ENCODE measurements around the gene CD58.
"Not testable (repeated sequence)": the region's sequence is repeated elsewhere in the genome, so short reads cannot be mapped to it uniquely, and the experiment has no call there.

Gene CD58

DNA sequence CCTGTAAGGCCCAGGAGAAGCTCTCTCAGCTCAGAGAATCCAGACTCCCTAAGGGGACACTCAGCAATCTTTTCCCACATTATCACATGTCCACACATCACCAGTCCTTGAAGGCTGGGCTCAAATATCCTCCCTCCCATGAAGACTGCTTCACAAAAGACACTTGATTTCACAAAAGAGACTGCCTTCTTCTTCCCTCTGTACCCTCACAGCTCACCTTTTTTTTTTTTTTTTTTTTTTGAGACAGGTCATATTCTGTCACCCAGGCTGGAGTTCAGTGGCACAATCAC is 1.5 kb downstream of the CD58 start:
- DNase-seq, result no peak

DNA sequence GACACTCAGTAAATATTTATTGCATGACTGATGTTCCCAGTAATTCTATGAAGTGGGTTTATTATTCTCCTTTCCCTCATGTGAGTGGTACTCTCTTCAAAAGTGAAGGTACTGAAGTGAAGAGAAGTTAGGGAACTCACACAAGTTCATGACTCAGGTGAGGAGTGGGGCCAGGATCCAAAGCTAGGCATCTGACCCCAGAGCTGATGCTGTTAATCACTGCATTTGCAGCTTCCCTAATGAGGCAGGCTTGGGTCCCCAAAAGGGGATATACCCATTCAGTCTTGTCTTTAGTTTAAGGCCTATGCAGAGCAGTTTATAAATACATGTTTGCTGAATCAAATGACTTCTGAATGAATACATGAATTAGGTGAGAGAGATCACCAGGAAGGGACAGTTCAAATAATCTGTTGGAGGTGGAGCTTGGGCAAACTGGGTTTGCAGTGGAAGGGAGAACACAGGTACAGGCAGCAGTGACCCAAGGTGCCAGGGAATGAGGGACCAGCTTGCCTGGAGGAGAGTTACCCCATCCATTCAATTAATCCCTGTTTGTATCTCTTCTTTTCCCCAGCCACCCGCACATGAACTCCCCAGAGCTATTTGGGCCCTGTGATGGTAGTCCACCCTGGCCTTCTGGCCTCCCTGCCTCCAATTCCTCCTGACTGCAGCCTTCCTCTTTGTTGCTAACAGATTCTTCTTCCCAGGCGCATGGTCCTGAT is 2.0 kb downstream of the CD58 start:
- no peak for DNase-seq

DNA sequence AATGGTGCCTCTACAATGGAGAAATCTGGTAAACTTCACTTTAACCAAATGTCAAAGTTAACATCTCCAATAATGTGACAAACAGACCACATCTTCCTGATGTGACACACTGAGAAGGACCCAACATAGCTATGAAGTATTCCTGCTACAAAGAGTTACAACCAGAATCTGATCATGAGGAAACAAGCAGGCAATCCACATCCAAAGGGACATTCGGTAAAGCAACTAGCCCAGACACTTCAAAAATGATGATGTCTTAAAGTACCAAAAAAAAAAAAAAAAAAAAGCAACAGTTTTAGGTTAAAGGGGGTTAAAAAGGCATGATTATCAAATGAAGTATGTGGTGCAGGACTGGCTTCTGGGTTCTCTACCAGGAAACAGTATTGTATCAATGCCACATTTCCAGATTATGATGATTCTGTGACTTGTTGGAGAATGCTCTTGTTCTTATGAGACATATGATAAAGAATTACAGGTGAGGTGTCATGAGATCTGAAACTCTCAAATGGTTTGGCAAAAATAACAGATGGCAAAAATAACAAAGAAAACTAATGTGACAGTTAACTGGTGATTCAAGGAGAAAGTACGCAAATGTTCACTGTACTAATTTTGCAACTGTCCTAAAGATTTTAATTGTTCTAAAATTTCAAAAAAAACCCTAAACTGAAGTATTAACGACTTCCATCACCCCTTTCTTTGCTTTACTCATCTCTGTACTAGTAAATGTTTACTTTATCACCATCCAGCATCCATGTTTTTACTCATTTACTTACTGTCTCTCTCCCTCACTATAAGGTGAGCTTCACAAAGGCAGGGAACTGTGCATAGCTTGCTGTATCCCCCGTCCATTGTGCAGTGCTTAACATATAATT is 2.8 kb downstream of the CD58 start:
- no peak for DNase-seq

DNA sequence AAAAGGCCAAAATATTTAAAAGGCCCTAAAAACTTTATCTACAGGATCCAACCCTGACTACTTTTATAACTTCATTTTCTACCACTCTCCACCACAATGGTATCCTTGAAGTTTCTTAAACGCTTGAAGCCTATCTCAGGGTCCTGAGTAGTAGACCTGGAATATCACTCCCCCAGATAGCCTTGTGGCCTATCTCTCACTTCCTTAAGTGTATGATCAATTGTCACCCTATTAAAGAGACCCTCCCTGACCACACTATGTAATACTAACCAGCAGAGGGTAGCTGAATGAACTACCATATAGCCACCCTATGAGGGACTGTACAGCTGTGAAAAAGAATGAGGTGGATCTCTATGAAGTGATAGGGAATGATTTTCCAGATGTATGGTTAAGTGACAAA is 5.6 kb downstream of the CD58 start:
- no peak for DNase-seq

DNA sequence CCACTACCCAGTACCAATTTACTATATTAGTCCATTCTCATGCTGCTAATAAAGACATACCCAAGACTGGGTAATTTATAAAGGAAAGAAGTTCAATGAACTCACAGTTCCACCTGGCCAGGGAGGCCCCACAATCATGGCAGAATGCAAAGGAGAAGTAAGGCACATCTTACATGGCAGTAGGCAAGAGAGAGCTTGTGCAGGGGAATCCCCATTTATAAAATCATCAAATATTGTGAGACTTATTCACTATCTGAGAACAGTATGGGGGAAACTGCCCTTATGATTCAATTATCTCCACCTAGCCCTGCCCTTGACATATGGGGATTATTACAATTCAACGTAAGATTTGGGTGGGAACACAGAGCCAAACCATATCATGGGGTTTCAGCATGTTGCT is 6.4 kb downstream of the CD58 start:
- no peak for DNase-seq

DNA sequence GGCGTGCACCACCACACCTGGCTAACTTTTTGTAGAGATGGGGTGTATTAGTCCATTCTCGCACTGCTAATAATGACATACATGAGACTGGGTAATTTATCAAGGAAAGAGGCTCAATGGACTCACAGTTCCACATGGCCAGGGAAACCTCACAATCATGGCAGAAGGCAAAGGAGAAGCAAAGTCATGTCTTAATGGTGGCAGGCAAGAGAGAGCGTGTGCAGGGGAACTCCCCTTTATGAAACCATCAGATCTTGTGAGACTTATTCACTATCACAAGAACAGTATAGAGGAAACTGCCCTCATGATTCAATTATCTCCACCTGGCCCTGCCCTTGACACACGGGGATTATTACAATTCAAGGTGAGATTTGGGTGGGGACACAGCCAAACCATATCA is 8.4 kb downstream of the CD58 start:
- DNase-seq, result not testable (repeated sequence)

DNA sequence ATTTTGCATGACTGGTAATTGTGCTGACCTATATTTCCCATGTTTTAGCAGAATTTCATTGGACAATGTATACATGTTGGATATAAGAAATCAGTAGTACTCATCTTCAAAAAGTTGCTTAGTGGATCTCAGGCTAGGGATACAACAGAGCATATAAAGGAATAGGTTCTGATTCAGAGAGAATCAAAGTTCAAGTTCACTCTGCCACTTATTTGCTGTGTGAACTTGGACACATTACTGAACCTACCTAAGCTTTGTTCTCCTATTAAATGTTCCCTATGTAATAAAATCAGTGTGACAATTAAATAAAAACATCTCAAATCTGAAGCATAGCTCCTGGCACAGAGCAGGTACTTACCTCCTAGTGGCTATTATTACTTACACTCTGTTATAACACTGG is 9.3 kb downstream of the CD58 start:
- DNase-seq, result no peak

DNA sequence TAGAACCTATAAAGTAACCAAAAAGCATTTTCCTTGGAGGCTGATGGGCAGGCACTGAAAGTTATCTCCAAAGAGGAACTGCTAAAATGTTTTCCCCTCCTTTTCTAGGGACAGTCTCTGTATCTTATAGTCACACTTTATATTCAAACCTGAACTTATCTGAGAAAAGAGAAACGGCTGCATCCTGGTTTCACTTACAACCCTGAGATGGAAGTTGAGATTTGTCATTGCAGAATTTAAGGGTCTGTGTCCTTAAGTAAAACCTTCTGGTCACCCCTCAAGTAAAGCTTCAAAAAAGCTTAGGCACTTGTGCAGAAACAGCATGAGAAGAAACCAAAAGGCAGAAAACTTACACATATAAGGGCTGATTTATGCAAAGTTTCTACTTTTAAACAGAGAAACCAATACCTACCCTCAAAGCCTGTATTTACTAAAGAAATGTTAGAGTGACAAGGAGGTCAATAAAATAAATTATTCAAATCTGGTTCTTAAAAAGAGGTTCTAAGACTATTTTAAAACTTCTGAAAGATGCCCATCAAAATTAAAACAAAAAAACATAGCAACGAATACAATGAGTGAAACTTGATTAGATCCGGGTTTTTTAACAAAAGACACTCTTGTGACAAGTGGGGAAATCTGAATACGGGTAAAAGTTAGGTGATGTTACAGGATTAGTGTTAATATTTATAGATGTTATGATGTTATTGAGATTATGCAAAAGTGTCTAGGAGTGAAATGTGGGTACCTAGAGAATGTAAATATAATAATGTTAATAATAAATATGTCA is 9.9 kb downstream of the CD58 start:
- no peak for DNase-seq

DNA sequence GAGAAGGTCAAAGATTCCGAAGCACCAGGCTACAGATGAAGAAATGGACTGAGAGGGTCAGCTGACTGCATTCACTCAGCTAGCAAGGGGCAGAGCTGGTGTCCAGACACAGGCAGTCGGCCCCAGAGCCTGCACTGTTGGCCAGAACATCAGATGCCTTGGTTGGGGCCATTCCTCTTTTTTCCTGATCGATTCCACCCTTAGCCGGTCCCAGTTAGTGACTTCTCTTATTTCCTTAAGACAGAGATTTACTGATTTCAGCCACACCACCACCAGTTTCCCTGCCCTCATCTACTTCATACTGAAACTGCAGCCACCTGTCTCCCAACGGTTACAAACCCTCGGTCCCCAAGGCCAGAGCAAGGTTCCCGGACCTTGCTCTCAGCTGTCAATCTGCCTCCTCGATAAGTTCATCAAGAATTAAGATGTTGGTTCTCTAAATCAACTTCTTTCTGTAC is 11.5 kb downstream of the CD58 start:
- no peak for DNase-seq

DNA sequence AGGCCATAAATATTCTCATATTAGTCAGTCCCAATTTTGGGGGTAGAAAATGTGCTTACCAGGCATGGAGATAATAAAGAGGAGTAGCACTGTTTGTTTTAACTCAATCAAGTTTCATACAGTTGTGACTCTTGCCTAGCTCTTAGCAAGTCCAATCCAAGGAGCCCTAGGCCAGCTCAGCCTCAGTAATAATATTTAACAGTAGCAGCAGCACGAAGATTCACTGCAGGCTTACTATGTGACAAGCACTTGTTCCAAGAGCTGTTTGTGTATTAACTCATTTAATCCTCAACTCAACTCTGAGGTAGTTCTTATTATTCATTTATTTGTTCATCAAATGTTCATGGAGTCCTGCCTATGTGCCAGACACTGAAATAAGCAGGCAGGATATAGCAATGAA is 12.3 kb downstream of the CD58 start:
- no peak for DNase-seq

DNA sequence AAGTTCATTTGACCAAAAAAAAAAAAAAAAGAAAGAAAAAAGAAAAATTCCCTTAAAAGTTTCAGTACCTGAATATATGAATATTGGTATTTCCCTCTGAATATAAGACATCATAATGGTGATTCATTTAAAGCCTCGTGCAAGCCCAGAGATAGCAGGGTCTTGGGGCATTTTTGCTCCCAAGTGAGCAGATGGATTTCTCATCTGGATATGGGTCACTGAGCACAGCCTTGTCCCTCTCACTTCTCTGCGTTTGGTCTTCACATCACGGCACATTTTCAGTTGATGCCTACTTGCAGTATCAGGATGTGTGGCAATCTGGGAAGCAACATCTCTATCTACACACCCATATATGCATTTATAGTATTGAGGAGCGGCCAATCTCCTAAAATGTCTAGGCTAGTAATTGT is 12.7 kb downstream of the CD58 start:
- DNase-seq, result no peak

DNA sequence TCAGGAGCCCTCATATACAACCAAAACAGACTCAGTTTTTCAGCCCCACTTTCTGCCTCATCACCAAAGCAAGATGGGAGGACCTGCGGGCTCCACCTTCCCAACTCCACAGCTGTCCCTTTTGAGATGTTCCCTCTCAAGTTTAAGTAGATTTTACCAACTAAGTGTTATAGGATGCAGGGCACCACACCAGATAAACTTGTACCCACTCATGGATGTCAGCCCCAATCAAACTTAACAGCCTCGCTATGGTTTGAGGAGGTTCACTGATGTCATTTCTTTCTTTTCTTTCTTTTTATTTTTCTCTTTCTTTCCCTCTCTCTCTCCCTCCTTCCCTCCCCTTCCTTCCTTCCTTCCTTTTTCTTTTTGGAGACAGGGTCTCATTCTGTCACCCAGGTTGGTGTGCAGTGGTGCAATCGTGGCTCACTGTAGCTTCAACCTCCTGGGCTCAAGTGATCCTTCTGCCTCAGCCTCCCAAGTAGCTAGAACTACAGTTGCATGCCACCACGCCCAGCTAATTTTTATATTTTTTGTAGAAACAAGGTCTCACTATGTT is 13.4 kb downstream of the CD58 start:
- DNase-seq, result no peak

DNA sequence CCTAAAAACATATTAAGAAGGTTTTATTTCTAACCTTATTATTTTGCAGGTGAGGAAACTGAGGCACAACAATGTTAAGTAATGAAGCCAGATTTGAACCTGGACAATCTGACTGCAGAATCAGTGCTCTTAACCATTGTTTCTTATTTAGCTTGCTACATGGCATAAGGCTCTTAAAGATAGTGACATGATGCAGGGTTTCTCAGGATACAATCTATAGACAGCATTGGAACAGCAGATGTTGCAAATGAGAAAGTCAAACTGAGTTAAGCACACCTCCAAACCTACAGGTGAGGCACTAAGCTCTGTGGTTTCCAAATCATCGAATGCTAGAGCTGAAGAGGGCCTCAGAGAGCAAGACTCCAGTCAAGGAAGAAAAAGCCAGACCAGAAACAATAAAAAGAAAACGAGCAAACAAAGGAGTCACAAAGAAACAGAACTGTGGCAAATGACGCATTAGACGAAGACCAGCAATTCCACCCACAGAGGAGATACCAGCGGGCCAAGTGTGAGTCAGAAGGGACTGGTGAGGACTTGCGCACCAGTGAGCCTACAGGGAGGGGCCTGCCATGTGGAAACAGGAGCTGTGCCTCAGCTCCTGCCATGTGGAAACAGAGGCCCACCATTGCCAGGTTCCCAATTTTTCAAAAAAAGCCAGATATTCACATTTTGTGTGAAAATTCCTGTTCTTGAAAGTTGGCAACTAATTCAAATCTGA is 14.4 kb downstream of the CD58 start:
- no peak for DNase-seq

DNA sequence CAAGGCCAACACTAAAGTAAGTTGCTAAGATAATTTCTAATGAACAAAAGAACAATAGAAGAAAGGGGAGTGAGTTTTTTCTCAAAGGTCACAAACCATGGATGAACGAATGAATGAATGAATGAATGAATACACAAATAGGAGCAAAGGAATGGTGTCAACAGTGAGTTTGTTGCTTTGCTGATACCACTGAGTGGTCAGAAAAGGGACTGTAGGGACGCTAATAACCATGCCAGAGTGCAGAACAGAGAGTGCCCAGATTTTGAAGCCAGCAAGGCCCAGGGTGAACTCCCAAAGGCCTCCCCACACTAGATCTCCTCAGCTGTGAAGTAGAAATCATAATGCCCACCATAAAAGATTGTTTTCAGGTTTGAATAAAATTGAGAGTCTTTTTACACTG is 15.9 kb downstream of the CD58 start:
- no peak for DNase-seq

DNA sequence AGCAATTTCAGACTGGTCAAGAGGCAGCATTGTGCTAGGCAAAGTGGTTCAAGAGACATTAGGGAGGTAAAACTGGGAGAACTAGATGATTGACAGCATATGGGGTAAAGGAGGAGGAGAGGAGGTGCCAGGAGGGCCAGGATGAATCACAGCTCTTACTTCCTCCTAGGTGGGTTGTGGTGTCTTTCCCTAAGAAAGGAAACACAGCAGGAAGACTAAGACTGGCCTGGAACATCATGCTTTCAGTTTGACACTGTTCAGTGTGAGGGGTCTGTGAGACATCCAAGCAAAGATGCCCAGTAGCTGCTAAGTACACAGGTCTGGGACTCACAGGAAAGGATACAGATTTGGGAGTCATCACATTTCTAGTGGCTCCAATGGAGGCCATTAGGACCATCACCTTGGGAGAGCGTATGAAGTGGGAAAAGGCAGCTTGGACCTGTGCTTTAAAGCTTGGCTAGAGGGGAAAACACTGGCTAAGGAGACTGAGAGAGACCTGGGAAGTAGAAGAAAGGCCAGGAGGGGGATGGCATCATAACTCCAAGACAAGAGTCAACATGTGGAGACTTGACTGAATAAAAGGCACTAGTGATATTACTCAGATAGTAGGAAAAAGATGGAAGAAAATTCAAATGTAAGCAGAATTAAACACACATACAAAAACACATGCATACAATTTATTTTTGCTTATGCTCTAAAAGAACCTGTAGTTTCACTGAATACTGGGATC is 17.3 kb downstream of the CD58 start:
- no peak for DNase-seq

DNA sequence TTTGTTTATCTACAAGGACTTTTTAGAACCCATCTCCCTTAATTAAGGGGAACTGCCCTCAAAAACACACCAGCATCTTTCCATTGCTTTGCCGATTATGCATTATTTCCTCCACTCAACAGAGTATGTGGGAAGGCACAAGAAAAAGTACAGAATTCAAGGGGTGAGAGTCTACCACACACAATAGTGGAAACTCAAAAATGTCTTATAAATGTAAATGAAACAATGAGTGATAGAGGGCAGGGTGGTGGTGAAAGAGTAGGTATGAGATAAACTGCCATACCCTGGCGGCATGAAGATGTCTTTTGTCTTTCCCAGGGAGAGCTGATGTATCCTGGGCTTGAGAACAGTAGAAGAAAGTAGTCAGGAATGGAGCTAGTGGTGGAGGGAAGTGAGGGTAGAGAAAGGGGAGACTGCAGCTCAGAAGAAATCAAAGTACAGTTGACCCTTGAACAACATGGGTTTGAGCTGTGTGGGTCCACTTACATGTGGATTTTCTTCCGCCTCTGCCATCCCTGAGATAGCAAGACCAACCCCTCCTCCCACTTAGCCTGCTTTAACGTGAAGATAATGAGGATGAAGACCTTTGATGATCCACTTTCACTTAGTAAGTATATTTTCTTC is 24.4 kb downstream of the CD58 start:
- no peak for DNase-seq

DNA sequence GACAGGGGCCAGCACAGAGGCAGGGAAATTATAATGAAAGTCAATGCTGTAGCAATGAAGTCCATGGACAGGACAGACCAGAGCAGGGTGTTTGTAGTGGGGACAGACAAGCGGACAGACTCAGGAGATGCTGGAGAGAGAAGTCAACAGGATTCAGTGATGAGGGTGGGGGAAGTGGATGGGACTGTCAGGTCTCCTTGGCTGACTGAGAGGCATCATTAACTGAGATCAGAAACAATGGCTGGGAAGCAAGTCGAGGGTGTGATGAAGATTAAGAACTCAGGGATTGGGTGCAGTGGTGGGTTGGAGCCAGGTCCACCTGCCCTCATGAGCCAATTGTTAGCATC is 25.5 kb downstream of the CD58 start:
- DNase-seq, result no peak

DNA sequence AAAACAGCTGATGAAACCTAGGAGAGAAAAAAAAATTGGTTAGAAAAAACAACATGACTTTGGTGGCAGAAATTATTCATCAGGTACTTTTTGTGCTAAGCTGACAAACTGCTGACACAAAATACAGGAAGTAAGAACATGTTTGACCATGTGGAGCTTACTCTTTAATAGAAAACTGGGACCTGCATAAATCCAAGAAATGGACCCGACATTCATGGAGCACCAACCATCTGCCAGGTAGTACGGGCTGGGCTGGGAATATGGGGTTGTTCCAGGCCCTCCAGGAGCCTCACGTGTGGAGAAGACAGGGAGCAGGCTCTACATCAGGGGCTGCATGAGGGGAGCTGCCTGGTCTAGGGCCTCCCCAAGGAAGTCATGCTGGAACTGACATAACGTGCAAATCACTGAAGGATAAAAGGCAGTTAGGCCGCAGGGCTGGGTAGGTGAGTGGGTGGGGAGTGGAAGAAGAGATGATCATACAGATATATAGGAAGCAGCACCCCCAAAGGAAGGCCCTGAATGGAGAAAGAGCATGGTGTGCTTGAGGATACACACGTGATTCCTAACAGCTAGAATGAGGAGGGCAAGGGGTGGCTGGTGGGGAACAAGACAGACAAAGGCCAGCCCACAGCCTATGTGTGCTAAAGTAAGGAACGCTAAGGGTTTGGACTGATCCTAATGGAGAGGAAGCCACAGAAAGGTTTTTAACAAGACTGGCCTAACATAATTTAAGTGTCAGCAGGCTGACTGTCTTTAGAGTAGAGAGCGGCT is 26.1 kb downstream of the CD58 start:
- DNase-seq, result no peak

DNA sequence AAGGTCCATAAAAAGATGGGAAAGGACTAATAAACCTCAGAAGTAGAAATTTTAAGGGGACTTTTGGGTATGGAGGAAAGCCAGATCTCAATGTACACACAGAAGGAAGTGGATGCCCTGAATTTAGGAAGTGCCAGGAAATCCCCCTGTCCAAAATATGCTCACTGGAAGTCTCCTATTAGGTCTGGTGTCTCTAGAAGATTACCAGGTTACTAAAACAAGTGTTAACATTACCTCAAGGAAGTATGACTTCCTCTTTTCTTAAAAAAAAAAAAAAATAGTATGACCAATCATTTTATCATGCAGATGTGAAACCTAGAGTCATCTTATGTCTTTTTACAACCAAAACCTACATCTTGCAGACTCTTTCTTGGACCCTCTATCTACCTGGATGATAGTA is 30.7 kb downstream of the CD58 start:
- no peak for DNase-seq

DNA sequence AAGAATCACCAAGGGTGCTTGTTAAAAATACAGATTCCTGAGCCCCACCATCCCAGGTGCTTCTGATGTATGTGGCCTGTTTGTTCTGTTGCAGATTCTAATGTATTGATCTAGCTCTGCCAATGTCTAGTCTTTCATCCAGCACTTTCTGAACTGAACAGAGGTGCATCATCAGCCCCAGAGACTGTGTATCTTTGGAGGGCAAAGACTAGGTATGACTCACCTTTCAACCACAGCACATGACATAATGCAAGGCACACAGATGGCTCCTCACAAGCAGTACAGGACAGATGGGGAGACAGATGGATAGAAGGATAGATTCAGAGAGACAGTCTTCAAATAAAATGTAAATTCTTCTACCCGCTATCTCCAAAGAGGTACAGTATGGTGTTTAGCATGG is 32.3 kb downstream of the CD58 start:
- DNase-seq, result no peak

DNA sequence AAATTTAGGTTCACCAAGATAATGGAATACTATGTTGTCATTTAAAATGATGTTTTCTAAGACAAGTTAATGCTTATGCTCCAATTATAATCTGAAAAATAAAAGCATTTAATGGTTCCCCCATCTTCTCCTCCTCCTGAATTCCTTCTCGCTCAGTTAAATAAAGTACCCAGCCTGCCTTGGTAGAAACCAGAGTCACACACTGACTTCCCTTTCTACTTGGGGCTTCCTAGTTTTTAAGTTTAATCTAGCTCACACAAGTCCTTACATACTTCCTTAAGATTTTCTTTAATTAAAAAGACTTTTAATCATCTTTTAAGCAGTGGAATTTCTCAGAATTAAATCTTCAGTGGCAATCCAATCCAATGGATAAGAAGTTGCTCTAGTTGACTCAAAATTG is 32.9 kb downstream of the CD58 start:
- no peak for DNase-seq
